SK-N-SH (cell line): Measurements from ENCODE around the gene PGK1. TPM values are rescaled to one million over a fixed set of nuclear protein-coding genes. Genes with fewer than 3 reads are reported as not detected.

Source experiments
- CTCF ChIA-PET: fragments of 300-600, 350-600 bp; formaldehyde crosslinking; extraction: SDS; loops from one replicate; lab custom pipeline; 2021; lab: Yijun Ruan, JAX
- POLR2A ChIA-PET: fragments of 350-600 bp; sonication (Branson Sonifier 250); formaldehyde crosslinking; extraction: SDS; loops from one replicate; lab custom pipeline; 2020; ENCODE audit warnings: antibody characterized with exemption, inconsistent platforms; lab: Yijun Ruan, JAX
- DNase-seq: peaks from one replicate; pipeline ENCODE4 v3.0.0; 2012
- H2AFZ ChIP-seq: fragments of 200-600 bp; sonication (generic); 2 replicates; pipeline ENCODE4 v1.8.1; 2016; ENCODE audit warnings: antibody characterized with exemption, mild to moderate bottlenecking, low read depth
- H3F3A ChIP-seq: fragments of 200-600 bp; sonication (generic); replicated peaks from 2 replicates; pipeline ENCODE3; 2016; ENCODE audit warnings: antibody characterized with exemption, mild to moderate bottlenecking; ENCODE audit not compliant: insufficient read depth
- H3K27ac ChIP-seq, 2 experiments: fragments of 200-500 bp in 1 of 2; fragments of 200-600 bp in 1 of 2; sonication (Bioruptor generic) in 1 of 2; sonication (generic), shearing (Covaris generic) in 1 of 2; 2 replicates each; pipeline versions ENCODE4 v1.5.1 to v1.6.1; 2014 to 2016; ENCODE audit warnings: low read depth in 2 of 2, inconsistent platforms in 1 of 2, low read length in 1 of 2, mild to moderate bottlenecking in 1 of 2, mixed read lengths in 1 of 2
- H3K27me3 ChIP-seq: fragments of 200-600 bp; sonication (generic), shearing (Covaris generic); 2 replicates; pipeline ENCODE4 v1.6.1; 2016; ENCODE audit warnings: mixed run types; ENCODE audit not compliant: insufficient read depth
- H3K36me3 ChIP-seq, 2 experiments: fragments of 200-500 bp in 1 of 2; fragments of 200-600 bp in 1 of 2; sonication (Bioruptor generic) in 1 of 2; sonication (generic) in 1 of 2; replicated peaks in 1 of 2; 2 replicates each; pipeline versions ENCODE3 to v1.5.1; 2014 to 2016; ENCODE audit warnings: low read length in 1 of 2, mild to moderate bottlenecking in 1 of 2; ENCODE audit not compliant: insufficient read depth in 2 of 2, control insufficient read depth in 1 of 2
- H3K4me1 ChIP-seq, 2 experiments: fragments of 200-500 bp in 1 of 2; fragments of 200-600 bp in 1 of 2; sonication (Bioruptor generic) in 1 of 2; sonication (generic), shearing (Covaris generic) in 1 of 2; 2 replicates each; pipeline versions ENCODE4 v1.5.1 to v1.6.1; 2014 to 2016; ENCODE audit warnings: low read depth in 1 of 2, low read length in 1 of 2, mixed run types in 1 of 2; ENCODE audit not compliant: insufficient read depth in 2 of 2, control insufficient read depth in 1 of 2
- H3K4me2 ChIP-seq: fragments of 200-600 bp; sonication (generic), shearing (Covaris generic); 2 replicates; pipeline ENCODE4 v1.6.1; 2017; ENCODE audit warnings: mixed run types
- H3K4me3 ChIP-seq, 2 experiments: fragments of 200-500 bp in 1 of 2; fragments of 200-600 bp in 1 of 2; sonication (Bioruptor generic) in 1 of 2; sonication (generic), shearing (Covaris generic) in 1 of 2; 2 replicates each; pipeline versions ENCODE4 v1.5.1 to v1.8.1; 2014 to 2016; ENCODE audit warnings: low read depth in 2 of 2, inconsistent platforms in 1 of 2, low read length in 1 of 2, mild to moderate bottlenecking in 1 of 2, mixed read lengths in 1 of 2, moderate library complexity in 1 of 2
- H3K79me2 ChIP-seq: fragments of 200-600 bp; sonication (generic); 2 replicates; pipeline ENCODE4 v1.8.1; 2017; ENCODE audit warnings: mild to moderate bottlenecking; ENCODE audit not compliant: insufficient read depth
- H3K9ac ChIP-seq: fragments of 200-600 bp; sonication (generic); 2 replicates; pipeline ENCODE4 v1.6.1; 2017; ENCODE audit warnings: mixed run types
- H3K9me2 ChIP-seq: fragments of 200-600 bp; sonication (generic); 2 replicates; pipeline ENCODE4 v1.6.1; 2017; ENCODE audit warnings: mixed run types
- H3K9me3 ChIP-seq: fragments of 200-600 bp; sonication (generic); 2 replicates; pipeline ENCODE4 v1.6.1; 2017; ENCODE audit warnings: mixed run types, mild to moderate bottlenecking, moderate library complexity
- H4K20me1 ChIP-seq: fragments of 200-600 bp; sonication (generic); 2 replicates; pipeline ENCODE4 v1.6.1; 2017; ENCODE audit warnings: mild to moderate bottlenecking, mixed run types; ENCODE audit not compliant: insufficient read depth
- ELF1 ChIP-seq: IDR thresholded peaks from 2 replicates; pipeline ENCODE4 v1.4.0; 2012
- EP300 ChIP-seq, 2 experiments: IDR thresholded peaks; 2 replicates each; pipeline versions ENCODE4 v1.4.0 to v1.6.1; 2012; ENCODE audit warnings: borderline replicate concordance in 1 of 2, low read depth in 1 of 2, low read length in 1 of 2
- FOXJ3 ChIP-seq: sonication (generic); formaldehyde crosslinking; IDR thresholded peaks from 2 replicates; pipeline ENCODE4 v1.5.1; 2020; ENCODE audit warnings: mild to moderate bottlenecking, missing genetic modification reagents
- GATA2 ChIP-seq: sonication (generic); formaldehyde crosslinking; IDR thresholded peaks from 2 replicates; pipeline ENCODE4 v1.5.0; 2020; ENCODE audit warnings: mild to moderate bottlenecking, missing genetic modification reagents
- IRF3 ChIP-seq: fragments of 150-350 bp; IDR thresholded peaks from 2 replicates; pipeline ENCODE4 v1.6.1; 2016; ENCODE audit warnings: mild to moderate bottlenecking, low read depth, low read length
- MAX ChIP-seq: IDR thresholded peaks from 2 replicates; pipeline ENCODE4 v1.4.0; 2012; ENCODE audit warnings: low read depth
- NRF1 ChIP-seq: IDR thresholded peaks from 2 replicates; pipeline ENCODE4 v1.6.1; 2012; ENCODE audit warnings: low read depth, mild to moderate bottlenecking, low read length
- REST ChIP-seq: IDR thresholded peaks from 2 replicates; pipeline ENCODE4 v1.6.1; 2012; ENCODE audit warnings: mild to moderate bottlenecking, low read depth, low read length, moderate library complexity
- RFX5 ChIP-seq: IDR thresholded peaks from 2 replicates; pipeline ENCODE4 v1.6.1; 2012; ENCODE audit warnings: mild to moderate bottlenecking, improper control_type of control experiment, low read length
- SIN3A ChIP-seq: IDR thresholded peaks from 2 replicates; pipeline ENCODE4 v1.6.1; 2012; ENCODE audit warnings: low read depth, mild to moderate bottlenecking, low read length, moderate library complexity, borderline replicate concordance
- SMC3 ChIP-seq: IDR thresholded peaks from 2 replicates; pipeline ENCODE4 v1.6.1; 2012; ENCODE audit warnings: low read depth, low read length, improper control_type of control experiment
- TAF1 ChIP-seq: IDR thresholded peaks from 2 replicates; pipeline ENCODE4 v1.6.1; 2012; ENCODE audit warnings: low read depth, mild to moderate bottlenecking, low read length, moderate library complexity, borderline replicate concordance
- USF1 ChIP-seq: IDR thresholded peaks from 2 replicates; pipeline ENCODE4 v1.4.0; 2012; ENCODE audit warnings: low read depth, borderline replicate concordance
- ZBTB33 ChIP-seq: IDR thresholded peaks from 2 replicates; pipeline ENCODE4 v1.4.0; 2012; ENCODE audit warnings: low read depth, borderline replicate concordance
- WGBS: methylation state at CpG from one replicate; pipeline ENCODE4 v1.1.6; 2017; ENCODE audit warnings: low lambda C conversion rate; 5-methylcytosine and 5-hydroxymethylcytosine counted together
- polyA plus RNA-seq, 3 experiments: library from polyadenylated mRNA; depleted of rRNA; stranded (reverse); fragments of >200 nt; gene quantifications; 2 replicates each; pipeline ENCODE4 v1.2.3, GENCODE V29; 2012

PGK1 gene
- polyA plus RNA-seq, 1 of the 3 experiments (the other 2 are of a cell fraction): 260 TPM

- DNase-seq: no peak
- H3F3A ChIP-seq: peaks cover 4% of the 10 kb centered on the region
- CTCF ChIA-PET: no interaction called here
- H3K27me3 ChIP-seq: no peaks in the 10 kb centered on the region
- H3K36me3 ChIP-seq: no peaks in the 10 kb centered on the region
- H3K9ac ChIP-seq: no peak overlapping the region
- H3K9me3 ChIP-seq: peaks cover 3% of the 10 kb centered on the region; the same call in 1 of the 2 replicates
- no peaks in the 10 kb centered on the region for H3K4me1 ChIP-seq
- H2AFZ ChIP-seq: no peak overlapping the region
- H3K27ac ChIP-seq: peak overlapping the region in 1 of 2 experiments; percentile 61; a peak in 1 of 4 replicates
- POLR2A ChIA-PET: no interaction called here
- H4K20me1 ChIP-seq: no peaks in the 10 kb centered on the region
- no peak overlapping the region for H3K4me3 ChIP-seq
- WGBS: 62% methylated on average over 1 of the region's 1 CpG
- no peaks in the 10 kb centered on the region for H3K79me2 ChIP-seq
- TF ChIP-seq GATA2 (CRISPR knock-in tag) (no peak), SMC3 (no peak), ELF1 (no peak), SIN3A (no peak), USF1 (no peak), ZBTB33 (no peak), MAX (no peak), REST (no peak)
- no peaks in the 10 kb centered on the region for H3K9me2 ChIP-seq
- no peak overlapping the region for H3K4me2 ChIP-seq
Observed at GRCh38 chrX:78066110-78066509, 37.9 kb upstream of the PGK1 start.

GRCh38 chrX:78071331-78071730 lies 32.7 kb upstream of the PGK1 start:
- Histone ChIP-seq H3K4me3 (no peak overlapping the region), H3K9me2 (no peaks in the 10 kb centered on the region), H3K27me3 (no peaks in the 10 kb centered on the region), H3K79me2 (no peaks in the 10 kb centered on the region), H4K20me1 (no peaks in the 10 kb centered on the region), H3K4me2 (no peak overlapping the region), H3F3A (no peaks in the 10 kb centered on the region), H3K9ac (no peak overlapping the region), H3K27ac (no peak overlapping the region), H3K36me3 (no peaks in the 10 kb centered on the region), H3K9me3 (peaks cover 3% of the 10 kb centered on the region; the same call in 1 of the 2 replicates), H2AFZ (no peak overlapping the region), H3K4me1 (no peaks in the 10 kb centered on the region)
- POLR2A ChIA-PET: no interaction called here
- WGBS: 50% methylated on average over 3 of the region's 3 CpGs
- no peak for DNase-seq
- CTCF ChIA-PET: no interaction called here
- TF ChIP-seq MAX (no peak), FOXJ3 (CRISPR knock-in tag) (no peak), NRF1 (no peak), RFX5 (no peak), REST (no peak), EP300 (IDR thresholded peaks at IDR 0.05; ENCODE audit: borderline replicate concordance in 1 of 2, low read depth in 1 of 2, low read length in 1 of 2) (no peak), TAF1 (no peak), IRF3 (no peak)
